Stromal cell of bone marrow (primary cell): ENCODE data around the gene CREBL2.

Experiments used
- DNase-seq: peaks from one replicate; pipeline ENCODE4 v3.0.0-alpha.2; 2012; ENCODE audit warnings: low read depth

The CREBL2 gene

DNA sequence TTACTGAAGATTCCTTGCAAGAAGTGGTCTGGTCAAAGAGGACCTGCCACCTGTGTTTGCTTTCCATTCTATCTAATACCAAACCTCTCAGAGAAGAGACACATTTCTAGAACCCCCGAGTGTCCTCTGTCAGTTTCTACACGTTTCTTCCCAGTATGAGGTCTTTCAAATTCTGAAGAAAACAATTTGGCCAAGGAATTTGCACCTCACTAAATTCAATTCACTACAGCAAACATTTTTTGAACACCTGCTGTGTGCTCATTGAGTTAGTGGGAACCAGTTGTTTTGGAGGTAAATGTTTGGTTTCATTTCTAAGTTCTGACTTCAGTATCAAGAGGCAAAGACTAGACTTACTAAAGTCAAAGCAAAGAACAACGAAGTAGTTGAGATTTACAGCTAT lies 64.9 kb downstream of the CREBL2 start:
- DNase-seq, result no peak

DNA sequence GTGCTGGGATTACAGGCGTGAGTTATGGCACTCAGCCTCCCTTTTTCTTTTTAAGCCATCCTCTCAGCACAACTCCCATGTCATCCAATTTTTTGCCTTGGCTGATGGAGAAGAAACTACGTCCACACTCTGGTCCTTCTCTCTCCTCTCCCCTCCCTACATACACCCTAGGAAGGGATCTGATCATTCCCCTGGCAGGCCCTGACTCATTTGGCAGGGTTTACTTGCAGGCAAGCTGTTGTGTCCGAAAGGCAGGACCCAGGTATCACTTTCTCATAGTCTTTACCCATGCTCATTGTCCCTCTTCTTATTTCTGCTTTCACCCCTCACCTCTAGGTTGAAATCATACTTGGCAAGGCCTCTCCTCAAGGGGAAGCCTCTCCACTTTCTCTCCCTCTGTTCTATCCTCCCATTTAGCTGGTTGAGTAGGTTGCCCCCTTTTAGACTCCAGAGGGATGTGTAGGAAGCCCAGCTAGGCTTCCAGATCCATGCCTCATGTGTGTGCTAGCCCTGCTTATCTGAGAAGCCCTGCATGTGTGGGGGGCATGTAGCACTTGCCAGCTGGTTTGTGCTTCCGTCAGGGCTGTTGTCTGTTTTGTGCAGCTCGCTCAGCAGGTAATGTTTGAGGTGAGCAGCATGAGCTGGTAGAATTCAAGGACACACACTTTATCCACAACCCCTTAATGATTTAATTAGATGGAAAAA lies 69.5 kb downstream of the CREBL2 start:
- DNase-seq, result no peak

DNA sequence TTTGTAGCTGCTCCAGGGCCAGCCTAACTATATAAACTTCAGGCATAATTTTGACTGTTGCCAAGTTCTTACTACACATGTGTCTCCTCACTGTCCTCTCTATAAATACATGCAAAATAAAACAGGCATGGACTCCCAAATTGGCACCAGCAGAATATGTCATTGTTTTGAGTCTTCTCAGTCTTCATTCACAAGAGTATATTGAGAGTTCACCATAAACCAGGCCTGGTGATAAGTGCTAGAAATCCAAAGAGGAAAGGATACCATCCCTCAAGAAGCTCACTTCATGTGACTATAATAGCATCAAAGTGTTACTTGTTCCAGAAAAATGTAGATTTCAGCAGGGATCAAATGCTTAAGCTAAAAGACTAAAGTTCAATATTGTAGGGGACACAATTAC lies 70.6 kb downstream of the CREBL2 start:
- no peak for DNase-seq

DNA sequence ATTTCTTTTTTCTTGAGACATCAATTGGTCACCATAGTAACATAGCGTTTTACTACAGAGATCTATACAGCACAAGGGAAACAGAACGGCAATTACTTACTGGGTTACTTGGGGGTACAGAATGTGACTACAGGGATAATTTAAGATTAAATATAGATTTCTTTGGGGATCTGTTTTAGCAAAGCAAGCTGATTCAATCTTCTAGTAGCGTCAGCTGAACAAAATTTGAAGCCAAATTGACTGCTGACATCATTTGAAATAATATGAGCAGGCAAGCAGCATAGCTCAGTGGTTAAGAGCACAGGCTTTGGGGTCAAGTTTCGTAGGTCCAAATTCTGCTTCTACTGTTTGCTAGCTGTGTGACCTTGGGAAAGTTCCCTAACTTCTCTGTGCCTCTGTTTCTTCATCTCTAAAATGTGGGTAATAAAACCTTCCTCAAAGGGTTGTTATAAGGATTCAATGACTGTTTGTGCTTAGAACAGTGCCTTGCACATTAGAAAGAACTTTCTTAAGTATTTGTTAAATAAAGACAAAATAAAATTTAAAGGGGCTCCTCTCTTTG lies 71.5 kb downstream of the CREBL2 start:
- DNase-seq, result no peak

DNA sequence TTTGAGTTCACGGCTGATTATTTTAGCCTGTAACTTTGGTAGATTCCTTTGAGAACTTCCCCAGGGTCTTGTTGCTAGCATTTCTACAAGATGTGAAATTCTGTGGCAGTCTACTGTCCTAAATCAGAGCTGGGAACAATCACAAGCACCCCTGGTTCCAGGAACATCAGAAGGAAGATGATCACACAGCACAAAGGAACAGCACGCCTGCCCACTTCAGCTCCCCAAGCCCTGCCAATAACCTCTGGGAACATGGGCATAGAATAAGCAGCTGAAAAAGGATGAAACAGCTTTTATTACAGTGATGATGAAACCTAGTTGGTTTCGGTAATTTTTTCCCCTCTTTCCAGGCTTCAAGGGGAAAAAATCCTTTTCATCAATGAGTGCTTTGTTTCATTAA lies 72.0 kb downstream of the CREBL2 start:
- DNase-seq, result no peak

DNA sequence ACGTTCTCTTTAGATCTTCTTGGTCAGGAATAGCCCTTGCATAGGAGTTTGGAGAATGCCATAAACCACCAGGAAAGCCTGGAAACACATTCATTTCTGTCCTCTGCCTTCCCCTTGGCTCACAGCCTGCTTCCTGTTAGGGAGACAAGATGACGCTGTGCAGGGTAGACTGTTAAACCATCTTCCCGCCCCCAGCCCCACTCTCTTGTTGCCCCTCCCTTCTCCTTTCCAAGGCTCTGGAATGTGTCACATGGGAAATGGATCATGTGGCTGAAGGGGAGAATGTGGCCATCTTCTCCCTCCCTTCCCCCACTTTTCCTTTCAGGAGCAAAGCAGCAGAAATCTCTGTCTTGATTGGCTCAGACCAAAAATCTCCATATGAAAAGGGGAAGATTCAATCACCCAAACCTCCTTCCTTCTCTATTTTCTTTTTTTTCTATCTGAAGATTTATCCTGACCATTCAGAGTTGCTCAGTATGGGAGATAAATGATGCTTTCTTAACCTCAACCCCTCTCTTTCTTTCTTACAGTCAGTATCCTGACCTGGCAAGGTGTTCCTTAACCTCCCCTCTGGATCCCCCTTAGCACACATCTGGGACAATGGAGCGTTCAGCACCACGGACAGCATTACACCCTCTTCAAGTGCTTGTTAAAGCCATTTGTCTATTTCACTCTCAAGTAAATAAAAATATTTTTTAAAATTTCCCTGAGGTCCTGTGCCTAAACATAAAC lies 72.9 kb downstream of the CREBL2 start:
- DNase-seq, result peak; percentile 26

DNA sequence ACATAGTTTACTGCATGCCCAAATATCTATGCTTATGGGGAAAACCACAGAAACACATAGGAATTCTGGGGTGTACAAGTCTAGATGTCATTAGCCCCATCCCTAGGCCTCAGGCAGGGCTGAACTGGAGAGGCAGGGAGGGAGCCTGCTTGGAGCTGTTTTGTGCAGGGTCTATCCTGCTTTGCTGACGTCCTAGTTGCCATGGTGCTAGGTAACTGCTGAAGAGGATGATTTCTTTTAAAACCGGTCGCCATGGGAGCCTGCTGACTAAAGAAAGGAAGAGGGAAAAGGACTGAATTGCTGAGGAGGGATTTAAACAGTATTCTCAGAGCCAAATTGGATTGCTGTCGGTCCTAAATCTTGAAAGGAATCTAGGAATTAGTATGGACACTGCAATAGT lies 73.6 kb downstream of the CREBL2 start:
- DNase-seq, result no peak

DNA sequence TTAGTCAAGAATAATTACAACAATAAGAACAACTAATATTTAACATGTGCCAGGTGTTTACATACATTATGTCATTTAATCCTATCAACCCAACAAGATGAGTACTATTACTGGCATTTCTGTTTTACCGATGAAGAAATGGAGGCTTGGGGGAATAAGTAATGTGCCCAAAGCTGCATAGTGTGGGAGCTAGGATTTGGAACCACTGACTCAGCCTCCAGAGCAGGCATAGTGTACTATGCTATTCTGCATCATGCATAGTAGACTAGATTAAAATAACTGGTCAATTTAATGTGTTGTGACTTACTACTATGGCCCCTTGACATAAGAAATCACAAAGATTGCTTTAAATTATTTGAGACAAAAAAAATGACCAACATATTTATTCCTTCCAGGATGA lies 74.8 kb downstream of the CREBL2 start:
- DNase-seq, result peak; percentile 6

DNA sequence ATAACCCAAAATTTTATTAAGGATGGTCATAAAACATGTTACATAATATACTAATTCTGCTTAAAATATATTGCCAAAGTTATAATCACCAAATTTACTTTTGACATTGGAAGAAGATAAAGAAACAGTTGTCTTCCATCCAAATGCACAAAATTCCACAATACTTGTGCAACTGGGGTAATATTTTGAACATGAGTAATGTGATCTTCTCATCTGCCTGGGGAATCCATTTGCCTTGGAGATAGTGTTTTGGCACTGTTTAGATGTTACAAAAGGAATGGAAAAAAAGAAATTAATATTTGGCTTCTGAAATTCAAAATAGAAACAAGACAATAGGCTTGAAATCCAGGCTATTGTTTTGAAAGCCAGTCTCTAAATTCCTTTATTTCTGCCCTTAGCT lies 75.2 kb downstream of the CREBL2 start:
- DNase-seq, result peak; percentile 41

DNA sequence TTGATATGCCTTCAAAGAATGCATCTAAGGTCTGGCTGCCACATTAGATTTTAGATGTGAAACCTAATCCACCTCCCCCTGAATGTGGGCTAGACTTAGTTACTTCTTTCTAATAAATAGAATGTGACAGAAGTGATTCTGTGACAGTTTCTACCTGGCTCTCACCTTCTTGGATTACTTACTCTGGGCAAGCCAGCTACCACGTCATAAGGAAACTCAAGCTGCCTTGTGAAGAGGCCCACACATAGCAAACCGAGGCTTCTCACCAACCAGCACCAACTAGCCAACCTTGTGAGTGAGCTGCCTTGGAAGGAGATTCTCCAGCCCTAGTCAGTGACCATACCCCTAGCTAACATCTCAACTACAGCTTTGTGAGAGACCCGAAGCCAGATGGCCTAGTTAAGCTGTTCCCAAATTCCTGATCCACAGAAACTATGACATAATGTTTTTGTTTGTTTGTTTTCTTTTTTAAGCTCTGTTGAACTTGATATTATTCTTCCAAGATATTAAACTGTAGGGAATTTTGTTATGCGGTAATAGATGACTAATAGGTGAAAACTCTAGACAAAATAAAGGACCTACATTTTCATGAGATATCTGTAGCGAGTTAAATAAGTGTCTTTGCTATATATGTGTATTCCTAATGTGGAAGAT lies 78.1 kb downstream of the CREBL2 start:
- no peak for DNase-seq

DNA sequence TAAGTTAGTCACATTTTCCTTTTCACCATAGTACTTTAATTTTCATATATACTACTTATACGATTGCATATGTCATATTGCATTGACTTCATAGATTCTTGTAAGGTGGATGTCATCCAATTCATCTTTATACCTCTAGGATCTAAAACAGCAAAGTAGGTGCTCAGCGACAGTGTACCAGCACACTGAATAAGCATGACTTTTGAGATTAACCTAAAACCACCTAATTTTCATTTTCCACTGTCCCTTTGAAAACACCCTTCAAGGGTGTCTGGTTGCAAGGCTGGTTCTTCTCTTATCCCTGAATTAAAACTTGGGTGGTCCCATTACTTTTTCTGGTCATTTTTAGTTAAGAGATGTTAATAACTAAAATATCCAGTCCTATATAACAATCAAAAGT lies 79.9 kb downstream of the CREBL2 start:
- no peak for DNase-seq

DNA sequence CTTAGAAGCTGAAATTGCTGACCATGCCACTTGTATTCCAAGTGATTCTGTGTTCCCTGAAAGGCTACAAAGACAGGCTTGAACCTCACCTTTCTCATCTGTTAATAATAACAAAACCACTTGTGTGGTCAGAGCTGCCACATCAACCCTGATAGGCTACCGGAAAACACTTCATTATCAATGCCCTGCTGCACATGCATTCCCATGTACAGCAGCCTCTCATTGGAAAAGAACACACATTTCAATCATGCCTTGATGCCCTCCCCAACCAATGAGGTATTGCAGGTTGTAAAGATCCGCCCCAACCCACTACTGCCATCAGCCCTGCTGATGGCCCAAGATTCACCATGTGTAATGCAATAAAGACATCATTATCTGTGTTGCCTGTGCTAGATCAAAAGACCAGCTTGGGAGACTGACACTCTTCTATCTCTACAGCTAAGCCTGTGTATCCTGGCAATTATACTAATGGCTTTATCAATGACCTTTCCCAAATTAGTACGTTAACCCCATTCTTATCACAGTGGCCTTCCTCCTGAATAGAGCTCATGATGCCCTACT lies 81.5 kb downstream of the CREBL2 start:
- DNase-seq, result no peak
